MM.1S (cell line): ENCODE results near the gene IL17RD.

ENCODE experiments used
- CTCF ChIP-seq: fragments of 300-600 bp; sonication (generic); IDR thresholded peaks from 2 replicates; pipeline ENCODE4 v1.5.1; 2016; ENCODE audit warnings: antibody characterized with exemption, low read length, mixed read lengths
- EZH2 ChIP-seq: fragments of 300-600 bp; sonication (generic); optimal IDR thresholded peaks from 2 replicates; pipeline ENCODE3; 2017; ENCODE audit warnings: low read depth, mild to moderate bottlenecking, antibody characterized with exemption, low read length, mixed read lengths

GRCh38 chr3:57165641-57166040 is 488 bp upstream of the IL17RD start:
- TF ChIP-seq CTCF (no peak), EZH2 (no peak)
